Measurements from ENCODE around the gene SCLY.

DNA sequence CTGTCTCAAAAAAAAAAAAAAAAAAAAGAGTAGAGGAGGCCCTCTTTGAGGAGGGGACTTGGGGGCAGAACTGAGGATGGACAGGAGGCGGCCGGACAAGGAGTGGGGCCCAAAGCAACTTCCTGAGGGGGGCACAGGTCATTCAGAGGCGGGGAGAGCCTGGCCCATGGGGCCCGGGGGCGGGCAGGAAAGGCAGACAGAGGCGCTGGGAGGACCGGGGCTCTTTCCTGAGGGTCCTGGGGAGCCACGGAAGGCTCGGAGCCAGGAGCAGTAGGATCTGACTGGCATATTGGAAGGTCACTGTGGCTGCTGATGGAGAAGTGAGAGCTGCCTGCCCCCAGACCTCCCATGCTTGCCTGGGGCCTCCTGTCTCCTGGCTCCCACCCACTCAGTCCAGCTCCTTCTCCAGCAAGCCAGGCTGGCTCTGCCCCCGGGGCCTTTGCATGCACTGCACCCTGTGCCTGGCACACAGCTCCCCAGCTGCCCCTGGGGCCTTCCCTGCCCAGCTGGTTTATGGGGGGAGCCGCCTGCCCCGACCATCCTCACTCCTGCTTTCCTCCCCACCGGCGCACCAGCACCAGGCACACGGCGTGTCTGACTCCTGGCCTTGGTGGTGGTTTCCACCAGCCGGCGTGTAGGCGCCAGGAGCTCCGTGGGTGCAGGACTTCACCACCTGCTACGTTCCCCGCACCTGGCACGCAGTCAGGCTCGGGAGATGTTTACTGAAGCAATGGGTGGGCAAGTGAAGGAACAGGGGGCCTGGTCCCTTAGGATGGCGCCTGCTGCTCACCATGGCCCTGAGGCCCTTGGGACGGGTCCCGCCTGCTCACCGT, 44.9 kb downstream of the SCLY start:
- TF ChIP-seq, protein P1, sequence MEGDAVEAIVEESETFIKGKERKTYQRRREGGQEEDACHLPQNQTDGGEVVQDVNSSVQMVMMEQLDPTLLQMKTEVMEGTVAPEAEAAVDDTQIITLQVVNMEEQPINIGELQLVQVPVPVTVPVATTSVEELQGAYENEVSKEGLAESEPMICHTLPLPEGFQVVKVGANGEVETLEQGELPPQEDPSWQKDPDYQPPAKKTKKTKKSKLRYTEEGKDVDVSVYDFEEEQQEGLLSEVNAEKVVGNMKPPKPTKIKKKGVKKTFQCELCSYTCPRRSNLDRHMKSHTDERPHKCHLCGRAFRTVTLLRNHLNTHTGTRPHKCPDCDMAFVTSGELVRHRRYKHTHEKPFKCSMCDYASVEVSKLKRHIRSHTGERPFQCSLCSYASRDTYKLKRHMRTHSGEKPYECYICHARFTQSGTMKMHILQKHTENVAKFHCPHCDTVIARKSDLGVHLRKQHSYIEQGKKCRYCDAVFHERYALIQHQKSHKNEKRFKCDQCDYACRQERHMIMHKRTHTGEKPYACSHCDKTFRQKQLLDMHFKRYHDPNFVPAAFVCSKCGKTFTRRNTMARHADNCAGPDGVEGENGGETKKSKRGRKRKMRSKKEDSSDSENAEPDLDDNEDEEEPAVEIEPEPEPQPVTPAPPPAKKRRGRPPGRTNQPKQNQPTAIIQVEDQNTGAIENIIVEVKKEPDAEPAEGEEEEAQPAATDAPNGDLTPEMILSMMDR (CRISPR knock-in tag; IDR thresholded peaks at IDR 0.05) = no peak
- TF ChIP-seq CREB1 (IDR thresholded peaks at IDR 0.05) (no peak), CREB1 (CRISPR knock-in tag; IDR thresholded peaks at IDR 0.05) (no peak), SMARCC2 (IDR thresholded peaks at IDR 0.05) (no peak), ZNF256 (CRISPR knock-in tag; conservative IDR thresholded peaks at IDR 0.05) (no peak), SIN3A (IDR thresholded peaks at IDR 0.05; ENCODE audit: borderline replicate concordance, low read depth, low read length) (no peak), SOX5 (CRISPR knock-in tag; IDR thresholded peaks at IDR 0.05; ENCODE audit: borderline replicate concordance) (no peak), SMARCE1 (IDR thresholded peaks at IDR 0.05; ENCODE audit: borderline replicate concordance) (no peak), ZNF260 (CRISPR knock-in tag; IDR thresholded peaks at IDR 0.05; ENCODE audit: borderline replicate concordance, low read depth) (no peak), SMAD1 (CRISPR knock-in tag; IDR thresholded peaks at IDR 0.05; ENCODE audit: borderline replicate concordance, low read depth) (no peak)
- TF ChIP-seq, protein P2, sequence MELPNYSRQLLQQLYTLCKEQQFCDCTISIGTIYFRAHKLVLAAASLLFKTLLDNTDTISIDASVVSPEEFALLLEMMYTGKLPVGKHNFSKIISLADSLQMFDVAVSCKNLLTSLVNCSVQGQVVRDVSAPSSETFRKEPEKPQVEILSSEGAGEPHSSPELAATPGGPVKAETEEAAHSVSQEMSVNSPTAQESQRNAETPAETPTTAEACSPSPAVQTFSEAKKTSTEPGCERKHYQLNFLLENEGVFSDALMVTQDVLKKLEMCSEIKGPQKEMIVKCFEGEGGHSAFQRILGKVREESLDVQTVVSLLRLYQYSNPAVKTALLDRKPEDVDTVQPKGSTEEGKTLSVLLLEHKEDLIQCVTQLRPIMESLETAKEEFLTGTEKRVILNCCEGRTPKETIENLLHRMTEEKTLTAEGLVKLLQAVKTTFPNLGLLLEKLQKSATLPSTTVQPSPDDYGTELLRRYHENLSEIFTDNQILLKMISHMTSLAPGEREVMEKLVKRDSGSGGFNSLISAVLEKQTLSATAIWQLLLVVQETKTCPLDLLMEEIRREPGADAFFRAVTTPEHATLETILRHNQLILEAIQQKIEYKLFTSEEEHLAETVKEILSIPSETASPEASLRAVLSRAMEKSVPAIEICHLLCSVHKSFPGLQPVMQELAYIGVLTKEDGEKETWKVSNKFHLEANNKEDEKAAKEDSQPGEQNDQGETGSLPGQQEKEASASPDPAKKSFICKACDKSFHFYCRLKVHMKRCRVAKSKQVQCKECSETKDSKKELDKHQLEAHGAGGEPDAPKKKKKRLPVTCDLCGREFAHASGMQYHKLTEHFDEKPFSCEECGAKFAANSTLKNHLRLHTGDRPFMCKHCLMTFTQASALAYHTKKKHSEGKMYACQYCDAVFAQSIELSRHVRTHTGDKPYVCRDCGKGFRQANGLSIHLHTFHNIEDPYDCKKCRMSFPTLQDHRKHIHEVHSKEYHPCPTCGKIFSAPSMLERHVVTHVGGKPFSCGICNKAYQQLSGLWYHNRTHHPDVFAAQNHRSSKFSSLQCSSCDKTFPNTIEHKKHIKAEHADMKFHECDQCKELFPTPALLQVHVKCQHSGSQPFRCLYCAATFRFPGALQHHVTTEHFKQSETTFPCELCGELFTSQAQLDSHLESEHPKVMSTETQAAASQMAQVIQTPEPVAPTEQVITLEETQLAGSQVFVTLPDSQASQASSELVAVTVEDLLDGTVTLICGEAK (IDR thresholded peaks at IDR 0.05) = no peak
- TF ChIP-seq, protein P2 (CRISPR knock-in tag; IDR thresholded peaks at IDR 0.05) = no peak
- TF ChIP-seq, protein P3, sequence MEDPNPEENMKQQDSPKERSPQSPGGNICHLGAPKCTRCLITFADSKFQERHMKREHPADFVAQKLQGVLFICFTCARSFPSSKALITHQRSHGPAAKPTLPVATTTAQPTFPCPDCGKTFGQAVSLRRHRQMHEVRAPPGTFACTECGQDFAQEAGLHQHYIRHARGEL (CRISPR knock-in tag; IDR thresholded peaks at IDR 0.05) = no peak
- TF ChIP-seq, protein P4, sequence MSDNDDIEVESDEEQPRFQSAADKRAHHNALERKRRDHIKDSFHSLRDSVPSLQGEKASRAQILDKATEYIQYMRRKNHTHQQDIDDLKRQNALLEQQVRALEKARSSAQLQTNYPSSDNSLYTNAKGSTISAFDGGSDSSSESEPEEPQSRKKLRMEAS (IDR thresholded peaks at IDR 0.05) = no peak
